HCT116 (cell line): Measurements from ENCODE around the gene PRB2. TPM values are rescaled to one million over a fixed set of nuclear protein-coding genes. Genes with fewer than 3 reads are reported as not detected.

Experiments
- ATAC-seq: fragments of 200-7000 bp; cut with Tn5 transposase; 2 replicates; pipeline ENCODE4 v1.9.1; 2020; ENCODE audit warnings: mild to moderate bottlenecking, moderate library complexity
- BruUV-seq: library from RNA; stranded (reverse); fragments of 400-500 nt; replicated peaks from 2 replicates; lab custom pipeline; 2021; lab: Mats Ljungman, UMichigan
- CTCF ChIA-PET: fragments of 300-600 bp; sonication (Branson Sonifier 250); formaldehyde crosslinking; loops from one replicate; lab custom pipeline; 2021; ENCODE audit warnings: antibody characterized with exemption; lab: Charles Lee
- POLR2A ChIA-PET: fragments of 300-600, 350-600 bp; sonication (Branson Sonifier 250); formaldehyde crosslinking; loops from one replicate; lab custom pipeline; 2021; ENCODE audit warnings: antibody characterized with exemption; lab: Charles Lee
- RAD21 ChIA-PET, 2 experiments: fragments of 300-600 bp; sonication (Branson Sonifier 250); formaldehyde crosslinking; loops; one replicate each; lab custom pipeline; 2023; ENCODE audit warnings: low total read pairs in 2 of 2; ENCODE audit not compliant: uncharacterized antibody in 2 of 2, unreplicated experiment in 2 of 2, low non-redundant PET in 1 of 2; lab: Charles Lee
- DNase-seq: peaks from one replicate; pipeline ENCODE4 v3.0.0-alpha.2; 2010; ENCODE audit warnings: low read depth, low spot score
- H2AFZ ChIP-seq: fragments of 200-600 bp; shearing (Covaris generic), sonication (generic); 2 replicates; pipeline ENCODE4 v1.6.1; 2017; ENCODE audit warnings: low read depth, mixed run types, mixed read lengths, antibody characterized with exemption, low read length; ENCODE audit not compliant: poor library complexity, severe bottlenecking
- H3K27ac ChIP-seq: 2 replicates; pipeline ENCODE4 v1.5.1; 2012; ENCODE audit warnings: low read depth, low read length
- H3K27me3 ChIP-seq: fragments of 200-600 bp; sonication (generic); 2 replicates; pipeline ENCODE4 v1.6.1; 2016; ENCODE audit warnings: mixed run types, low read length, mixed read lengths; ENCODE audit not compliant: insufficient read depth
- H3K36me3 ChIP-seq, 2 experiments: fragments of 200-500 bp in 1 of 2; fragments of 200-600 bp in 1 of 2; sonication (Bioruptor generic) in 1 of 2; sonication (generic) in 1 of 2; 2 replicates each; pipeline versions ENCODE4 v1.5.1 to v1.6.1; 2014 to 2016; ENCODE audit warnings: low read length in 2 of 2, inconsistent platforms in 1 of 2, mixed read lengths in 1 of 2, mixed run types in 1 of 2; ENCODE audit not compliant: insufficient read depth in 2 of 2, control insufficient read depth in 1 of 2
- H3K4me1 ChIP-seq, 2 experiments: fragments of 200-600 bp in 1 of 2; sonication (generic) in 1 of 2; 2 replicates each; pipeline versions ENCODE4 v1.5.1 to v1.6.1; 2012 to 2017; ENCODE audit warnings: low read length in 2 of 2, inconsistent platforms in 1 of 2, mild to moderate bottlenecking in 1 of 2, mixed read lengths in 1 of 2, mixed run types in 1 of 2, moderate library complexity in 1 of 2; ENCODE audit not compliant: insufficient read depth in 2 of 2, control insufficient read depth in 1 of 2
- H3K4me2 ChIP-seq: fragments of 200-600 bp; sonication (generic); 2 replicates; pipeline ENCODE4 v1.6.1; 2017; ENCODE audit warnings: mixed run types, low read length, mixed read lengths
- H3K4me3 ChIP-seq, 2 experiments: fragments of 200-600 bp in 1 of 2; sonication (generic) in 1 of 2; replicated peaks in 1 of 2; 2 replicates each; pipeline ENCODE4 v1.5.1; 2011 to 2016; ENCODE audit warnings: low read length in 2 of 2, control low read depth in 1 of 2, low read depth in 1 of 2, mild to moderate bottlenecking in 1 of 2, mixed read lengths in 1 of 2, mixed run types in 1 of 2
- H3K79me2 ChIP-seq: fragments of 200-600 bp; sonication (generic); 2 replicates; pipeline ENCODE4 v1.6.1; 2017; ENCODE audit warnings: mild to moderate bottlenecking, mixed run types, low read length, moderate library complexity, mixed read lengths; ENCODE audit not compliant: insufficient read depth
- H3K9ac ChIP-seq: fragments of 200-600 bp; sonication (generic); 2 replicates; pipeline ENCODE4 v1.6.1; 2016; ENCODE audit warnings: low read length, mixed read lengths
- H3K9me2 ChIP-seq: fragments of 200-600 bp; sonication (generic), shearing (Covaris generic); 2 replicates; pipeline ENCODE4 v1.6.1; 2017; ENCODE audit warnings: mixed run types, mild to moderate bottlenecking, moderate library complexity; ENCODE audit not compliant: insufficient read depth
- H3K9me3 ChIP-seq, 2 experiments: fragments of 200-500 bp in 1 of 2; fragments of 200-600 bp in 1 of 2; sonication (Bioruptor generic) in 1 of 2; sonication (generic) in 1 of 2; 2 replicates each; pipeline ENCODE4 v1.6.1; 2014 to 2017; ENCODE audit warnings: low read length in 2 of 2, mixed read lengths in 2 of 2, inconsistent platforms in 1 of 2, low read depth in 1 of 2, mild to moderate bottlenecking in 1 of 2, mixed run types in 1 of 2, moderate library complexity in 1 of 2; ENCODE audit not compliant: control insufficient read depth in 1 of 2, insufficient read depth in 1 of 2
- H4K20me1 ChIP-seq: fragments of 200-600 bp; sonication (generic), shearing (Covaris generic); 2 replicates; pipeline ENCODE4 v1.6.1; 2017; ENCODE audit warnings: mixed run types, mild to moderate bottlenecking, moderate library complexity; ENCODE audit not compliant: insufficient read depth
- CTCF ChIP-seq, 3 experiments: fragments of 200-600 bp in 1 of 3; sonication (generic) in 1 of 3; IDR thresholded peaks in 2 of 3; conservative IDR thresholded peaks in 1 of 3; 2 replicates each; pipeline ENCODE4 v1.5.1; 2012 to 2017; ENCODE audit warnings: low read depth in 2 of 3, low read length in 2 of 3, antibody characterized with exemption in 1 of 3, borderline replicate concordance in 1 of 3, control low read depth in 1 of 3, mild to moderate bottlenecking in 1 of 3, mixed read lengths in 1 of 3, mixed run types in 1 of 3, moderate library complexity in 1 of 3; ENCODE audit not compliant: insufficient read depth in 1 of 3
- EZH2 ChIP-seq: fragments of 200-600 bp; sonication (generic); IDR thresholded peaks from 2 replicates; pipeline ENCODE4 v1.6.1; 2017; ENCODE audit warnings: antibody characterized with exemption, mixed run types
- FOSL1 ChIP-seq: IDR thresholded peaks from 2 replicates; pipeline ENCODE4 v1.6.1; 2012; ENCODE audit warnings: low read depth
- RAD21 ChIP-seq: IDR thresholded peaks from 2 replicates; pipeline ENCODE4 v1.6.1; 2012; ENCODE audit warnings: low read depth, mild to moderate bottlenecking
- SP1 ChIP-seq: IDR thresholded peaks from 2 replicates; pipeline ENCODE4 v1.6.1; 2012; ENCODE audit warnings: low read depth
- ZBTB33 ChIP-seq: IDR thresholded peaks from 2 replicates; pipeline ENCODE4 v1.6.1; 2011; ENCODE audit warnings: mild to moderate bottlenecking, low read length, moderate library complexity; ENCODE audit not compliant: insufficient replicate concordance; ENCODE audit errors: extremely low read depth
- ZFX ChIP-seq: fragments of 450-650 bp; IDR thresholded peaks from 2 replicates; pipeline ENCODE4 v1.6.1; 2017
- intact Hi-C: fragments of 100-400 bp; cut with micrococcal nuclease; formaldehyde crosslinking; loops from 2 replicates; pipeline ENCODE4 v1.10.0; 2022
- total RNA-seq: library from RNA; stranded (reverse); gene quantifications from one replicate; pipeline ENCODE4 v1.2.1, GENCODE V29; 2021; ENCODE audit not compliant: unreplicated experiment

PRB2 gene
- total RNA-seq, 1 experiment from 2014 or later: not detected

GRCh38 chr12:11408096-11408495, 12.7 kb upstream of the PRB2 start:
- H3K79me2 ChIP-seq: no peaks in the 10 kb centered on the region
- ATAC-seq (no peak), DNase-seq (no peak)
- H4K20me1 ChIP-seq: no peaks in the 10 kb centered on the region
- no peaks in the 10 kb centered on the region for H3K9me3 ChIP-seq
- H3K9ac ChIP-seq: no peak overlapping the region
- intact Hi-C loops: no loop called here
- H2AFZ ChIP-seq: no peak overlapping the region
- H3K4me1 ChIP-seq: no peaks in the 10 kb centered on the region
- no peak overlapping the region for H3K4me3 ChIP-seq
- BruUV-seq: no TSS peak
- ChIA-PET CTCF (no interaction called here), POLR2A (no interaction called here)
- no peak overlapping the region for H3K4me2 ChIP-seq
- peaks cover 6% of the 10 kb centered on the region; the same call in 1 of the 2 replicates for H3K27me3 ChIP-seq
- TF ChIP-seq EZH2 (no peak), FOSL1 (no peak), ZFX (no peak), RAD21 (no peak), ZBTB33 (no peak), CTCF (IDR thresholded peaks at IDR 0.05 in 2 of 3, conservative IDR thresholded peaks at IDR 0.05 in 1 of 3; ENCODE audit: borderline replicate concordance in 1 of 3, insufficient read depth in 1 of 3, low read depth in 2 of 3, low read length in 2 of 3) (no peak), SP1 (no peak)
- TF ChIP-seq, all 23 proteins: peak for 0
- Histone ChIP-seq H3K27ac (no peak overlapping the region), H3K9me2 (no peaks in the 10 kb centered on the region), H3K36me3 (no peaks in the 10 kb centered on the region)
- RAD21 ChIA-PET: no interaction called here
